HFFc6 (cell line): Measurements from ENCODE around the gene DENND2C. TPM values are rescaled to one million over a fixed set of nuclear protein-coding genes. Genes with fewer than 3 reads are reported as not detected.
A peak's percentile ranks its signal among the peaks of the same experiment; 100 is the strongest.

Source experiments
- DNase-seq: peaks from one replicate; pipeline ENCODE4 v3.0.0-alpha.2; 2018
- H3K27ac Mint-ChIP-seq: 2 replicates; pipeline ENCODE4 v1.8.0; 2020; ENCODE audit warnings: mild to moderate bottlenecking, mixed read lengths
- H3K27me3 Mint-ChIP-seq: 2 replicates; pipeline ENCODE4 v1.8.0; 2021; ENCODE audit warnings: mild to moderate bottlenecking, moderate library complexity, mixed read lengths; ENCODE audit not compliant: insufficient read depth
- H3K36me3 Mint-ChIP-seq: 2 replicates; pipeline ENCODE4 v1.8.0; 2021; ENCODE audit warnings: low read depth, mixed read lengths
- H3K4me1 Mint-ChIP-seq: 2 replicates; pipeline ENCODE4 v1.8.0; 2020; ENCODE audit warnings: low read depth, mixed read lengths
- H3K4me3 Mint-ChIP-seq: 2 replicates; pipeline ENCODE4 v1.8.0; 2020; ENCODE audit warnings: mild to moderate bottlenecking, moderate library complexity, mixed read lengths
- H3K9me3 Mint-ChIP-seq: 2 replicates; pipeline ENCODE4 v1.8.0; 2020; ENCODE audit warnings: mild to moderate bottlenecking, mixed read lengths
- total RNA-seq, 6 experiments: library from RNA; stranded (reverse); fragmentation: NEBNext Ultra II Directional; extraction: Animal tissue kit (Norgen Biotek cat#: 25700); gene quantifications; 2 replicates in 1 of 6; 3 replicates in 5 of 6; pipeline ENCODE4 v1.2.3, GENCODE V29; 2021
- TF ChIP-seq, protein P1 (sequence below): fragments of 200-600 bp; sonication (generic); IDR thresholded peaks from 2 replicates; pipeline ENCODE4 v1.5.0; 2021; ENCODE audit warnings: antibody characterized with exemption, mild to moderate bottlenecking

Gene DENND2C
- total RNA-seq, 6 experiments from 2014 or later, result 1.5 to 2.0 (median 1.8) TPM

DNA sequence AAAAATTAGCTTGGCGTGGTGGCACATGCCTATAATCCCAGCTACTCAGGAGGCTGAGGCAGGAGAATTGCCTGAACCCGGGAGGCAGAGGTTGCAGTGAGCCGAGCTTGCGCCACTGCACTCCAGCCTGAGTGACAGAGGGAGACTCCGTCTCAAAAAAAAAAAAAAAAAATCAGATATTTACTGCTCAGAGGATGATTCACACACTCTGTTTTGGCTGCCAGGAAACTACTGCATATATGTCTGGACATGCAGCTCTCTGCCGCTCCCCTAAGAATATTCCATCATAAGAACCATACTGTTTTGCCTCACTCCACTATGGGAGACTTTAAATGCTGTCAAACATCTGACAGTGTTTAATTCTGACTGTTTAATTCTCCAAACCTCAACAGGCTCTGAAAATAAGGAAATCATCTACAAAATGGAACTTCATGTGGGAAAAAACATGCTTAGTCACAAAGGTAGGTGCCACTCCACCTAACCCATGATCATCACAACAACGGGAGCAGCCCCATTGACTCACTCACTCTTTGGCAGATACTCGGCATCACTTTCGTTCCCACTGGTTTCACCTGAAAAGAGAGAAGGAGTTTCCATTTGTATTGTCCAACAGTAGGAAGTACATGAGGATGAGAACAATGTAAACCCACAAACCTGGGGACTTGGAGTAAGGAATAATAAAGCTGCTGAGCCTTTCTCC lies 59.2 kb downstream of the DENND2C start:
- H3K9me3 Mint-ChIP-seq, result no peaks in the 10 kb centered on the region
- TF ChIP-seq, protein P1, sequence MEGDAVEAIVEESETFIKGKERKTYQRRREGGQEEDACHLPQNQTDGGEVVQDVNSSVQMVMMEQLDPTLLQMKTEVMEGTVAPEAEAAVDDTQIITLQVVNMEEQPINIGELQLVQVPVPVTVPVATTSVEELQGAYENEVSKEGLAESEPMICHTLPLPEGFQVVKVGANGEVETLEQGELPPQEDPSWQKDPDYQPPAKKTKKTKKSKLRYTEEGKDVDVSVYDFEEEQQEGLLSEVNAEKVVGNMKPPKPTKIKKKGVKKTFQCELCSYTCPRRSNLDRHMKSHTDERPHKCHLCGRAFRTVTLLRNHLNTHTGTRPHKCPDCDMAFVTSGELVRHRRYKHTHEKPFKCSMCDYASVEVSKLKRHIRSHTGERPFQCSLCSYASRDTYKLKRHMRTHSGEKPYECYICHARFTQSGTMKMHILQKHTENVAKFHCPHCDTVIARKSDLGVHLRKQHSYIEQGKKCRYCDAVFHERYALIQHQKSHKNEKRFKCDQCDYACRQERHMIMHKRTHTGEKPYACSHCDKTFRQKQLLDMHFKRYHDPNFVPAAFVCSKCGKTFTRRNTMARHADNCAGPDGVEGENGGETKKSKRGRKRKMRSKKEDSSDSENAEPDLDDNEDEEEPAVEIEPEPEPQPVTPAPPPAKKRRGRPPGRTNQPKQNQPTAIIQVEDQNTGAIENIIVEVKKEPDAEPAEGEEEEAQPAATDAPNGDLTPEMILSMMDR, result no peak
- no peak overlapping the region for H3K4me3 Mint-ChIP-seq
- H3K27ac Mint-ChIP-seq, result peak overlapping the region; percentile 10; the same call in 1 of the 2 replicates
- H3K36me3 Mint-ChIP-seq, result no peaks in the 10 kb centered on the region
- H3K4me1 Mint-ChIP-seq, result peaks cover 6% of the 10 kb centered on the region
- no peaks in the 10 kb centered on the region for H3K27me3 Mint-ChIP-seq
- DNase-seq, result no peak

DNA sequence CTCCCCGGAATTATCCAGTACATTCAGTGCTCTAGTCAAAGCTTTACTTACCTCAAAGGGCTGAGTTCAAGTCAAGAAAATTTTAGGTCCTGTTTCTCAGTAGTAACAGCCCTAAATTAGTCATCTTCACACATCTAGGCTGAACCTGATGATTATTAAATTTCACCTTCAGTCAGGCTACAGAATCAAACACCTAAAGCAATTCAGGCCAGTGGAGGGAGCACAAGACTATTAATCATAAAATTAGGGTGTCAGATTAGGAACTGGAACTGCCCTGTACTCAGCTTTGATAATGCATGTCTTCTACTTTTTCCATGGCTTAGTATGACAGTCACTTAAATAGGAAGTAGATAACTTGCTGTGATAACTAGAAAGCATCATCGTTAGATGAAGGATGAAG lies 60.0 kb downstream of the DENND2C start:
- Mint-ChIP-seq H3K27me3 (no peaks in the 10 kb centered on the region), H3K9me3 (no peaks in the 10 kb centered on the region), H3K27ac (no peak overlapping the region), H3K4me1 (peaks cover 6% of the 10 kb centered on the region), H3K4me3 (no peak overlapping the region), H3K36me3 (no peaks in the 10 kb centered on the region)
- TF ChIP-seq, protein P1, result no peak
- DNase-seq, result no peak

DNA sequence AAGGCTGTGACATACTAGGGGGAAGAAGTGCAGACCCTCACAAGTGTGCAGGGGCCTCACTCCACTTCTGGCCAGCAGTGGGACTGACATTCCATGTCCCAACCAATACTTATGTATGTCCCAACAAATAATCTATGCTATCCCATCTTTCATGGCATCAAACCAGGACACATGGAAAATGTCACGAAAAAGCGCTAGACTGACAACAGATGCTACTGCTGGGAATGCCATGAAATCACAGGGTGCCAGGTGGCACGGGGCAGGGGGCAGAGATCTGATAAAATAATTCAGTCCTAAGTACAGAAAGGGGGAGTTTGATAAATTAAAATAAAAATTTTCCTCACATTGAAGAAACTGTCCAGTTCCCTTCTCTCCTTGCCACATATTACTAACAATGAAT lies 60.8 kb downstream of the DENND2C start:
- no peaks in the 10 kb centered on the region for H3K36me3 Mint-ChIP-seq
- no peak overlapping the region for H3K27ac Mint-ChIP-seq
- no peak overlapping the region for H3K4me3 Mint-ChIP-seq
- H3K4me1 Mint-ChIP-seq, result peaks cover 6% of the 10 kb centered on the region
- H3K9me3 Mint-ChIP-seq, result no peaks in the 10 kb centered on the region
- TF ChIP-seq, protein P1, result no peak
- DNase-seq, result no peak
- no peaks in the 10 kb centered on the region for H3K27me3 Mint-ChIP-seq

DNA sequence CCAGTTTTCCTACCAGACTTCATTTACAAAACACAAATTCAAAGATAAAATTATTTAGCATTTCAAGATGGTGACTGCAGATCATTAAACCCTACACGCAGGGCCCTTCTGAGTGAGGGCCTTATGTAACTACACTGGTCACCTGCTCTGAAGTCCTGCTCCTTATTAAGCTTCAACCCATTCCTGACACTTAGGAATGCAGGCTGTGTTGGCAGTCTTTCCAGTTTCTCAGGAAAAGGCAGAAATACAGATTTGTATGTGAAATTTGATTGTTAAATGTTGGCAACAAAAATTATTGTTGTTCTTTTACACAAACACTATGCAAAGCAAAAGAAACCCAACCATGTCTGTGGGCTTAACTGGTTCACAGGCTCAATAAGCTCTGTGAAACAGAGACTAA lies 62.6 kb downstream of the DENND2C start:
- no peak for DNase-seq
- H3K27me3 Mint-ChIP-seq, result no peaks in the 10 kb centered on the region
- peaks cover 6% of the 10 kb centered on the region for H3K4me1 Mint-ChIP-seq
- no peak overlapping the region for H3K4me3 Mint-ChIP-seq
- no peaks in the 10 kb centered on the region for H3K9me3 Mint-ChIP-seq
- H3K36me3 Mint-ChIP-seq, result no peaks in the 10 kb centered on the region
- H3K27ac Mint-ChIP-seq, result no peak overlapping the region
- TF ChIP-seq, protein P1, result no peak

DNA sequence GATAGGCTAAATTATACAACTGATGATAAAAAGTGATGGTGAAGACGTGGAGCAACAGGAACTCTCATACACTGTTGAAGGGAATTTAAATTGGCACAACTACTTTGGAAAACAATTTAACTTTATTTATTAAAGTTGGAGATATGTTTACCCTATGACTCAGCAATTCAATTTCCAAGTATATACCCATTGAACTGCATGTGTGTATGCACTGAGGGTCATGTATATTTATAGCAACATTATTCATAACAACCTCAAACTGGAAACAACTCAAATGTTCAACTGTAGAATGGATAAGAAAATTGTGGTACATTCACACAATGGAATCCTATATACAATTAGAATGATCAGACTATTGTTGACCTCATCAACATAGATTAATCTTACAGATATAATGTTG lies 71.9 kb downstream of the DENND2C start:
- H3K9me3 Mint-ChIP-seq, result no peaks in the 10 kb centered on the region
- H3K27me3 Mint-ChIP-seq, result no peaks in the 10 kb centered on the region
- TF ChIP-seq, protein P1, result no peak
- peaks cover 10% of the 10 kb centered on the region for H3K4me1 Mint-ChIP-seq
- peak overlapping the region; percentile 45 for H3K27ac Mint-ChIP-seq
- DNase-seq, result peak; percentile 6
- no peak overlapping the region for H3K4me3 Mint-ChIP-seq
- peaks cover 8% of the 10 kb centered on the region for H3K36me3 Mint-ChIP-seq
